WTC11 (cell line): ENCODE measurements around the gene CDR2. TPM values are rescaled to one million over a fixed set of nuclear protein-coding genes. Genes with fewer than 3 reads are reported as not detected.

Source experiments
- ATAC-seq: fragments of 200-7000 bp; cut with Tn5 transposase; 2 replicates; pipeline ENCODE4 v1.10.0; 2021; ENCODE audit warnings: mild to moderate bottlenecking, moderate library complexity
- CTCF ChIA-PET: fragments of 300-600 bp; sonication (Branson Sonifier 250); formaldehyde crosslinking; loops from one replicate; lab custom pipeline; 2021; ENCODE audit warnings: antibody characterized with exemption; lab: Charles Lee
- POLR2A ChIA-PET: fragments of 350-600 bp; sonication (Branson Sonifier 250); formaldehyde crosslinking; loops from one replicate; lab custom pipeline; 2021; ENCODE audit warnings: antibody characterized with exemption; lab: Charles Lee
- DNase-seq: peaks from one replicate; pipeline ENCODE4 v3.0.0; 2021; ENCODE audit warnings: low spot score
- H3K27ac Mint-ChIP-seq: 2 replicates; pipeline ENCODE4 v1.8.0; 2021; ENCODE audit warnings: mixed read lengths
- H3K27me3 Mint-ChIP-seq: 2 replicates; pipeline ENCODE4 v1.8.0; 2021; ENCODE audit warnings: low read depth, mild to moderate bottlenecking, moderate library complexity, mixed read lengths
- H3K36me3 Mint-ChIP-seq: 2 replicates; pipeline ENCODE4 v1.8.0; 2021; ENCODE audit warnings: mixed read lengths
- H3K4me1 Mint-ChIP-seq: 2 replicates; pipeline ENCODE4 v1.8.0; 2022; ENCODE audit warnings: mixed read lengths
- H3K4me3 Mint-ChIP-seq: 2 replicates; pipeline ENCODE4 v1.8.0; 2021; ENCODE audit warnings: mild to moderate bottlenecking, moderate library complexity, mixed read lengths
- H3K9me3 Mint-ChIP-seq: 2 replicates; pipeline ENCODE4 v1.8.0; 2021; ENCODE audit warnings: mixed read lengths
- FOXK1 ChIP-seq: sonication (generic); formaldehyde crosslinking; IDR thresholded peaks from 2 replicates; pipeline ENCODE4 v1.8.0; 2022; ENCODE audit warnings: mild to moderate bottlenecking, moderate library complexity, missing genetic modification reagents
- HMGA2 ChIP-seq: fragments of 250-450 bp; sonication (Bioruptor Pico); IDR thresholded peaks from 2 replicates; pipeline ENCODE4 v1.4.0; 2021; ENCODE audit warnings: mild to moderate bottlenecking, moderate library complexity
- JAZF1 ChIP-seq: fragments of 250-450 bp; sonication (Bioruptor Pico); IDR thresholded peaks from 2 replicates; pipeline ENCODE4 v1.9.0; 2021; ENCODE audit warnings: moderate library complexity, mild to moderate bottlenecking, inconsistent platforms
- NFE2L1 ChIP-seq: sonication (generic); formaldehyde crosslinking; IDR thresholded peaks from 2 replicates; pipeline ENCODE4 v1.8.1; 2023; ENCODE audit warnings: missing genetic modification reagents
- RELA ChIP-seq: sonication (generic); formaldehyde crosslinking; IDR thresholded peaks from 2 replicates; pipeline ENCODE4 v1.8.1; 2022; ENCODE audit warnings: missing genetic modification reagents, mild to moderate bottlenecking, borderline replicate concordance
- RORB ChIP-seq: fragments of 250-450 bp; sonication (Bioruptor Pico); IDR thresholded peaks from 2 replicates; pipeline ENCODE4 v1.9.0; 2021; ENCODE audit warnings: mild to moderate bottlenecking
- SMAD3 ChIP-seq: sonication (generic); formaldehyde crosslinking; IDR thresholded peaks from 2 replicates; pipeline ENCODE4 v1.8.0; 2022; ENCODE audit warnings: missing genetic modification reagents, mild to moderate bottlenecking, borderline replicate concordance
- ZNF219 ChIP-seq: sonication (generic); formaldehyde crosslinking; IDR thresholded peaks from 2 replicates; pipeline ENCODE4 v1.8.0; 2023; ENCODE audit warnings: missing genetic modification reagents, mild to moderate bottlenecking, borderline replicate concordance
- ZNF232 ChIP-seq: sonication (generic); formaldehyde crosslinking; IDR thresholded peaks from 2 replicates; pipeline ENCODE4 v1.8.0; 2022; ENCODE audit warnings: mild to moderate bottlenecking, missing genetic modification reagents
- ZNF416 ChIP-seq: fragments of 250-450 bp; sonication (Bioruptor Pico); IDR thresholded peaks from 2 replicates; pipeline ENCODE4 v1.9.0; 2021; ENCODE audit warnings: mild to moderate bottlenecking, inconsistent platforms
- total RNA-seq: library from RNA; stranded (reverse); gene quantifications from 3 replicates; pipeline ENCODE4 v1.2.3, GENCODE V29; 2021
- TF ChIP-seq, protein P1 (sequence below): sonication (generic); formaldehyde crosslinking; IDR thresholded peaks from 2 replicates; pipeline ENCODE4 v1.8.0; 2023; ENCODE audit warnings: missing genetic modification reagents
- TF ChIP-seq, protein P2 (sequence below): fragments of 250-450 bp; sonication (Bioruptor Pico); IDR thresholded peaks from 2 replicates; pipeline ENCODE4 v1.9.0; 2021; ENCODE audit warnings: mild to moderate bottlenecking
- TF ChIP-seq, protein P3 (sequence below): sonication (generic); formaldehyde crosslinking; IDR thresholded peaks from 2 replicates; pipeline ENCODE4 v1.8.1; 2023; ENCODE audit warnings: mild to moderate bottlenecking, missing genetic modification reagents
- TF ChIP-seq, protein P4 (sequence below): sonication (generic); formaldehyde crosslinking; IDR thresholded peaks from 2 replicates; pipeline ENCODE4 v1.8.1; 2022; ENCODE audit warnings: missing genetic modification reagents, borderline replicate concordance
- TF ChIP-seq, protein P5 (sequence below): sonication (generic); formaldehyde crosslinking; IDR thresholded peaks from 2 replicates; pipeline ENCODE4 v1.8.1; 2023; ENCODE audit warnings: mild to moderate bottlenecking, missing genetic modification reagents, borderline replicate concordance

The CDR2 gene
- total RNA-seq, 1 experiment from 2014 or later = 40.9 TPM

DNA sequence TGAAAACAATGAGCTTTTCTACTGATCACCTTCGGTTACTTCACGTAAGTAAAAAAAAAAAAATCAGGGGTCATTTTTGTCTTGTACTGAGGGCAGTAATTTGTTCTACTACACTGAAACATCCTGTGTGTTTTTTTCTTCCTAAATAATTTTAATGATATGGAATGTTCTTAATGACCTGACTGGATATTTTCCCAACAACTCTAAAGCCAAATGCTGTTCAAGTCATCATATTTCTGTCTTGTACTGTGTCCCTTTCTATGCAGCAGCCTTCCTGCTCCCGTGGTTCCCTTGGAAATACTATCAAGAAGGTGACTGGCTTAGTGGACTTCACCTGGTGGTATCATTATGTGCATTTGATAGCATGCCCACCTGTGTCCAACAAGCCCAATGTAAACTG lies 10.8 kb upstream of the CDR2 start:
- POLR2A ChIA-PET = interaction anchor here (0.6 kb wide), 1 partner anchor 34 kb away, joined by 7 read pairs; no protein-coding TSS in a partner anchor
- Mint-ChIP-seq H3K36me3 (no peaks in the 10 kb centered on the region), H3K27me3 (no peaks in the 10 kb centered on the region), H3K4me3 (no peak overlapping the region), H3K9me3 (no peaks in the 10 kb centered on the region), H3K27ac (no peak overlapping the region), H3K4me1 (no peaks in the 10 kb centered on the region)
- DNase-seq (no peak), ATAC-seq (no peak)
- CTCF ChIA-PET = interaction anchor here (0.7 to 0.9 kb wide), 2 partner anchors 23 to 64 kb away, joined by 3 to 4 read pairs; no protein-coding TSS in a partner anchor
- TF ChIP-seq ZNF219 (CRISPR knock-in tag) (no peak), ZNF416 (CRISPR knock-in tag) (no peak), RORB (CRISPR knock-in tag) (no peak), ZNF232 (no peak), HMGA2 (no peak), NFE2L1 (CRISPR knock-in tag) (no peak), SMAD3 (CRISPR knock-in tag) (no peak)
- TF ChIP-seq, protein P1, sequence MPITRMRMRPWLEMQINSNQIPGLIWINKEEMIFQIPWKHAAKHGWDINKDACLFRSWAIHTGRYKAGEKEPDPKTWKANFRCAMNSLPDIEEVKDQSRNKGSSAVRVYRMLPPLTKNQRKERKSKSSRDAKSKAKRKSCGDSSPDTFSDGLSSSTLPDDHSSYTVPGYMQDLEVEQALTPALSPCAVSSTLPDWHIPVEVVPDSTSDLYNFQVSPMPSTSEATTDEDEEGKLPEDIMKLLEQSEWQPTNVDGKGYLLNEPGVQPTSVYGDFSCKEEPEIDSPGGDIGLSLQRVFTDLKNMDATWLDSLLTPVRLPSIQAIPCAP (CRISPR knock-in tag) = no peak
- TF ChIP-seq, protein P2, sequence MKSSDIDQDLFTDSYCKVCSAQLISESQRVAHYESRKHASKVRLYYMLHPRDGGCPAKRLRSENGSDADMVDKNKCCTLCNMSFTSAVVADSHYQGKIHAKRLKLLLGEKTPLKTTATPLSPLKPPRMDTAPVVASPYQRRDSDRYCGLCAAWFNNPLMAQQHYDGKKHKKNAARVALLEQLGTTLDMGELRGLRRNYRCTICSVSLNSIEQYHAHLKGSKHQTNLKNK (CRISPR knock-in tag) = no peak
- TF ChIP-seq, protein P3, sequence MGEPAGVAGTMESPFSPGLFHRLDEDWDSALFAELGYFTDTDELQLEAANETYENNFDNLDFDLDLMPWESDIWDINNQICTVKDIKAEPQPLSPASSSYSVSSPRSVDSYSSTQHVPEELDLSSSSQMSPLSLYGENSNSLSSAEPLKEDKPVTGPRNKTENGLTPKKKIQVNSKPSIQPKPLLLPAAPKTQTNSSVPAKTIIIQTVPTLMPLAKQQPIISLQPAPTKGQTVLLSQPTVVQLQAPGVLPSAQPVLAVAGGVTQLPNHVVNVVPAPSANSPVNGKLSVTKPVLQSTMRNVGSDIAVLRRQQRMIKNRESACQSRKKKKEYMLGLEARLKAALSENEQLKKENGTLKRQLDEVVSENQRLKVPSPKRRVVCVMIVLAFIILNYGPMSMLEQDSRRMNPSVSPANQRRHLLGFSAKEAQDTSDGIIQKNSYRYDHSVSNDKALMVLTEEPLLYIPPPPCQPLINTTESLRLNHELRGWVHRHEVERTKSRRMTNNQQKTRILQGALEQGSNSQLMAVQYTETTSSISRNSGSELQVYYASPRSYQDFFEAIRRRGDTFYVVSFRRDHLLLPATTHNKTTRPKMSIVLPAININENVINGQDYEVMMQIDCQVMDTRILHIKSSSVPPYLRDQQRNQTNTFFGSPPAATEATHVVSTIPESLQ (CRISPR knock-in tag) = no peak

DNA sequence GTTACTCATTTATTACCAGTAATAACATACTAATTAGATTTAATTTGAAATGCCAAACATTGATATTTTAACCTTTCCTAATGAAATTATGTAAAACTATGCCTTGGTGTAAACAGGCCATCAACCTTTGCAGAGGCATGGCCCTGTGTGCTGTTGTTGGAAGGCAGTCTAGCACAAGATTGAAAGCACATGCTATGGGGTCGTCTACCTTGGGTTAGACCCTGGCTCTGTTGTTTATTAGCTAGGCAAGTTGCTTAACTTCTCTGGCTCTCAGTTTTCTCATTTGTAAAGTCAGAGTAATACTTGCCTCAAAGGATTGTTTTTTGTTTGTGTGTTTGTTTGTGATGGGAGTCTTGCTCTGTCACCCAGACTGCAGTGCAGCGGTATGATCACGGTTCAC lies 9.4 kb upstream of the CDR2 start:
- Mint-ChIP-seq H3K4me1 (no peaks in the 10 kb centered on the region), H3K27ac (no peak overlapping the region)
- CTCF ChIA-PET = no interaction called here
- TF ChIP-seq RELA (no peak), JAZF1 (CRISPR knock-in tag) (no peak), ZNF232 (no peak), FOXK1 (no peak)
- TF ChIP-seq, protein P4, sequence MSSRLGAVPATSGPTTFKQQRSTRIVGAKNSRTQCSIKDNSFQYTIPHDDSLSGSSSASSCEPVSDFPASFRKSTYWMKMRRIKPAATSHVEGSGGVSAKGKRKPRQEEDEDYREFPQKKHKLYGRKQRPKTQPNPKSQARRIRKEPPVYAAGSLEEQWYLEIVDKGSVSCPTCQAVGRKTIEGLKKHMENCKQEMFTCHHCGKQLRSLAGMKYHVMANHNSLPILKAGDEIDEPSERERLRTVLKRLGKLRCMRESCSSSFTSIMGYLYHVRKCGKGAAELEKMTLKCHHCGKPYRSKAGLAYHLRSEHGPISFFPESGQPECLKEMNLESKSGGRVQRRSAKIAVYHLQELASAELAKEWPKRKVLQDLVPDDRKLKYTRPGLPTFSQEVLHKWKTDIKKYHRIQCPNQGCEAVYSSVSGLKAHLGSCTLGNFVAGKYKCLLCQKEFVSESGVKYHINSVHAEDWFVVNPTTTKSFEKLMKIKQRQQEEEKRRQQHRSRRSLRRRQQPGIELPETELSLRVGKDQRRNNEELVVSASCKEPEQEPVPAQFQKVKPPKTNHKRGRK (CRISPR knock-in tag) = no peak
- TF ChIP-seq, protein P5, sequence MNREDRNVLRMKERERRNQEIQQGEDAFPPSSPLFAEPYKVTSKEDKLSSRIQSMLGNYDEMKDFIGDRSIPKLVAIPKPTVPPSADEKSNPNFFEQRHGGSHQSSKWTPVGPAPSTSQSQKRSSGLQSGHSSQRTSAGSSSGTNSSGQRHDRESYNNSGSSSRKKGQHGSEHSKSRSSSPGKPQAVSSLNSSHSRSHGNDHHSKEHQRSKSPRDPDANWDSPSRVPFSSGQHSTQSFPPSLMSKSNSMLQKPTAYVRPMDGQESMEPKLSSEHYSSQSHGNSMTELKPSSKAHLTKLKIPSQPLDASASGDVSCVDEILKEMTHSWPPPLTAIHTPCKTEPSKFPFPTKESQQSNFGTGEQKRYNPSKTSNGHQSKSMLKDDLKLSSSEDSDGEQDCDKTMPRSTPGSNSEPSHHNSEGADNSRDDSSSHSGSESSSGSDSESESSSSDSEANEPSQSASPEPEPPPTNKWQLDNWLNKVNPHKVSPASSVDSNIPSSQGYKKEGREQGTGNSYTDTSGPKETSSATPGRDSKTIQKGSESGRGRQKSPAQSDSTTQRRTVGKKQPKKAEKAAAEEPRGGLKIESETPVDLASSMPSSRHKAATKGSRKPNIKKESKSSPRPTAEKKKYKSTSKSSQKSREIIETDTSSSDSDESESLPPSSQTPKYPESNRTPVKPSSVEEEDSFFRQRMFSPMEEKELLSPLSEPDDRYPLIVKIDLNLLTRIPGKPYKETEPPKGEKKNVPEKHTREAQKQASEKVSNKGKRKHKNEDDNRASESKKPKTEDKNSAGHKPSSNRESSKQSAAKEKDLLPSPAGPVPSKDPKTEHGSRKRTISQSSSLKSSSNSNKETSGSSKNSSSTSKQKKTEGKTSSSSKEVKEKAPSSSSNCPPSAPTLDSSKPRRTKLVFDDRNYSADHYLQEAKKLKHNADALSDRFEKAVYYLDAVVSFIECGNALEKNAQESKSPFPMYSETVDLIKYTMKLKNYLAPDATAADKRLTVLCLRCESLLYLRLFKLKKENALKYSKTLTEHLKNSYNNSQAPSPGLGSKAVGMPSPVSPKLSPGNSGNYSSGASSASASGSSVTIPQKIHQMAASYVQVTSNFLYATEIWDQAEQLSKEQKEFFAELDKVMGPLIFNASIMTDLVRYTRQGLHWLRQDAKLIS (CRISPR knock-in tag) = no peak
- TF ChIP-seq, all 79 proteins: peak for 0
- ATAC-seq (no peak), DNase-seq (no peak)
- H3K27me3 Mint-ChIP-seq = no peaks in the 10 kb centered on the region
- POLR2A ChIA-PET = interaction anchor here (0.6 kb wide), 1 partner anchor 1100 kb away, joined by 5 read pairs; no protein-coding TSS in a partner anchor
- H3K9me3 Mint-ChIP-seq = no peaks in the 10 kb centered on the region
- no peaks in the 10 kb centered on the region for H3K36me3 Mint-ChIP-seq
- H3K4me3 Mint-ChIP-seq = no peak overlapping the region
